Kidney epithelial cell (primary cell): ENCODE data around the gene MGAT3. TPM values are rescaled to one million over a fixed set of nuclear protein-coding genes. Genes with fewer than 3 reads are reported as not detected.

Experiments used
- DNase-seq: peaks from one replicate; pipeline ENCODE4 v3.0.0-alpha.2; 2010; ENCODE audit warnings: low read depth
- H3K27me3 ChIP-seq: 2 replicates; pipeline ENCODE4 v1.6.0; 2011; ENCODE audit warnings: low read length; ENCODE audit not compliant: control insufficient read depth, insufficient read depth
- H3K36me3 ChIP-seq: 2 replicates; pipeline ENCODE4 v1.5.1; 2011; ENCODE audit warnings: low read length; ENCODE audit not compliant: control insufficient read depth, insufficient read depth
- H3K4me3 ChIP-seq: 2 replicates; pipeline ENCODE4 v1.5.1; 2011; ENCODE audit warnings: low read depth, mild to moderate bottlenecking, control low read depth, low read length
- CTCF ChIP-seq: IDR thresholded peaks from 2 replicates; pipeline ENCODE4 v1.5.1; 2011; ENCODE audit warnings: mild to moderate bottlenecking, moderate library complexity, low read length, control low read depth, inconsistent platforms; ENCODE audit not compliant: insufficient read depth, poor library complexity, severe bottlenecking
- total RNA-seq: library from RNA; depleted of rRNA; stranded (reverse); fragments of >200 nt; gene quantifications from 2 replicates; pipeline ENCODE4 v1.2.3, GENCODE V29; 2015

Gene MGAT3
- total RNA-seq, 1 donor from 2014 or later, result 4.1 TPM

- no peak for DNase-seq
- H3K36me3 ChIP-seq, result peaks cover 9% of the 10 kb centered on the region
- no peaks in the 10 kb centered on the region for H3K27me3 ChIP-seq
- TF ChIP-seq CTCF, result no peak
- peak overlapping the region; percentile 98 for H3K4me3 ChIP-seq
Observed at GRCh38 chr22:39522567-39523300, 65.9 kb downstream of the MGAT3 start.

- TF ChIP-seq CTCF, result no peak
- peaks cover 11% of the 10 kb centered on the region for H3K36me3 ChIP-seq
- no peak overlapping the region for H3K4me3 ChIP-seq
- DNase-seq, result no peak
- no peaks in the 10 kb centered on the region for H3K27me3 ChIP-seq
Observed at GRCh38 chr22:39524089-39524752, 67.4 kb downstream of the MGAT3 start.

GRCh38 chr22:39524753-39525657 lies 68.2 kb downstream of the MGAT3 start:
- peaks cover 12% of the 10 kb centered on the region for H3K36me3 ChIP-seq
- TF ChIP-seq CTCF, result no peak
- no peak overlapping the region for H3K4me3 ChIP-seq

GRCh38 chr22:39525658-39525975 lies 68.8 kb downstream of the MGAT3 start:
- no peak for DNase-seq
- no peak for TF ChIP-seq CTCF
- Histone ChIP-seq H3K27me3 (no peaks in the 10 kb centered on the region), H3K4me3 (no peak overlapping the region), H3K36me3 (peaks cover 12% of the 10 kb centered on the region)

More at GRCh38 chr22:39524753-39525657, 68.2 kb downstream of the MGAT3 start:
- DNase-seq, result no peak
- no peaks in the 10 kb centered on the region for H3K27me3 ChIP-seq

- TF ChIP-seq CTCF, result no peak
- Histone ChIP-seq H3K27me3 (no peaks in the 10 kb centered on the region), H3K36me3 (peaks cover 11% of the 10 kb centered on the region), H3K4me3 (no peak overlapping the region)
- DNase-seq, result no peak
Observed at GRCh38 chr22:39526736-39527171, 69.9 kb downstream of the MGAT3 start.
